HG03457 (cell line): Measurements from ENCODE around the gene MIPEP.

Experiments
- ATAC-seq: cut with Tn5 transposase; IDR thresholded peaks from one replicate; pipeline ENCODE4 v1.9.1; 2021; ENCODE audit warnings: moderate number of reproducible peaks; ENCODE audit not compliant: unreplicated experiment

The MIPEP gene

DNA sequence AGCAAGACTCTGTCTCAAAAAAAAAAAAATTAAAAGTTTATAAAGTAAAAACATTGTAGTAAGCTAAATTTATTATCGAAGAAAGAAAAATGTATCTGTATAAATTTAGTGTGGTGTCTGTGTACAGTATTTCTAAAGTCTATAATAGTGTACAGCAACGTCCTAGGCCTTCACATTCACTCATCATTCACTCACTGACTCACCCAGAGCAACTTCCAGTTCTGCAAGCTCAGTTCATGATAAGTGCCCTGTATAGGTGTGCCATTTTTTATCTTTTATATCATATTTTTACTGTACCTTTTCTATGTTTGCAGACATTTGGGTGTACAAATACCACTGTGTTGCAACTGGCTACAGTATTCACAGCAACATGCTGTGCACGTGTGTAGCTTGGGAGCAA, 200.9 kb downstream of the MIPEP start:
- ATAC-seq: no peak

DNA sequence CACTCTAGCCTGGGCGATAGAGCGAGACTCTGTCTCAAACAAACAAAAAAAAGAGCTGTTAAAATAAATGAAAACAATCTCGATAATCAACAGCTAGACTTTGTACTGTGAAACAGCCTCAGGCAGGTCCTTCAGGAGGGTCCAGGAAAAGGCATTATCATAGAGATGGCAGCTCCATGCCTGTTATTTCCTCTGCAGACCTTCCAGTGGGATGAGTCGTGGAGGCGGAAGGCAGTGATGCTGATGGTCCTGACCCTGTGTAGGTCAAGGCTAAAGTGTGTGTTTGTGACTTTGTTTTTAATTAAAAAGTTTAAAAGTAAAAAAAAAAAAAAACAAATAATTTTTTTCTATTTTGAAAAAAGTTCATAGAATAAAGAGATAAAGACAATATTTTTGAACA, 201.6 kb downstream of the MIPEP start:
- no peak for ATAC-seq

DNA sequence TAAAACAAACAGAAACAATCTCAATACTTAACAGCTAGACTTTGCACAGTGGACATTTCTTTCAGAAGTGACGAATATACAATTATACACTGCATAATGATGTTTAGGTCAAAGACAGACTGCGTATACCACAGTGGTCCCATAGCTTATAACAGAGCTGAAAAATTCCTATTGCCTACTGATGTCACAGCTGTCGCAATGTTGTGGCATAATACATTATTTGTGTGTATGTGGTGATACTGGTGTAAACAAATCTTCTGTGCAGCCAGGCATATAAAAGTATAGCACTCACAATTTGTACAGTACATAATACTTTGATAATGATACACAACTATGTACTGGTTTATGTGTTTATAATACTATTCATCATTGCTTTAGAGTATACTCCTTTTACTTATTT, 202.3 kb downstream of the MIPEP start:
- no peak for ATAC-seq

DNA sequence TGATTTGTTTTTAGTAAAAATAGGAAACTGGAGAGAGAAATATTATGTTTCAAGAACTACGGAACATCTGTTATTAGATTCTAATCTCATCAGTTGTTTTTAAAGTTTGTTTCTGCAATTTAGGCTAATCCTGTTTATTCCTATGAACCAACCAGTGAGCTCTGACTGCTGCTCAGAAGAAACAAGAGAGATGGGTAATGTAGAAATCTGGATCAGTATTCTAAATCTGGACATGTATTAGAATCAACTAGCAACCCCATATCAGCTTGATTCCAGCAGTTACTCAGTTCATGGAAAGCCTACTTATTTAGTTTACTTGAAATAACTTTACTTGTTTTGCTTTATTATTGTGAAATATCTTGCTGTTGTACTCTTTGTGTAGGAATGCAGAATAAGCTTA, 203.8 kb downstream of the MIPEP start:
- ATAC-seq: no peak

DNA sequence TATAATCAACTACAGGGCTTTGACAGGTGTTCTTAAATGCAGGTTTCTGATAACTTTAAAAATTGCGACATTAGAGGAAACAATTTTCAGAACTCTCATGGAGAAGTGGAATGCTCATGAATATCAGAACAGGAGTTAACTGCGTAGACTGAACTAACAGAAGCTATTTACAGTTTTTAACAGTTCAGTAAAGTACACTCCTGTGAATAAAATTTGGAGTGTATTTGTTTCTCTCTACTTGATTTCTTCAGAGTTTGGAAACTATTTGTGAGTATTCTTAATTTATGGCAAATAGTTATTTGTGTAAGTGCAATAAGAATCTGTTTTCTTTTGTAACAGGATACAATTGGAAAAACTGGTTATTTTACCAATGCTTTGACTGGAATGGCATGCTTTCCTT, 204.6 kb downstream of the MIPEP start:
- no peak for ATAC-seq

DNA sequence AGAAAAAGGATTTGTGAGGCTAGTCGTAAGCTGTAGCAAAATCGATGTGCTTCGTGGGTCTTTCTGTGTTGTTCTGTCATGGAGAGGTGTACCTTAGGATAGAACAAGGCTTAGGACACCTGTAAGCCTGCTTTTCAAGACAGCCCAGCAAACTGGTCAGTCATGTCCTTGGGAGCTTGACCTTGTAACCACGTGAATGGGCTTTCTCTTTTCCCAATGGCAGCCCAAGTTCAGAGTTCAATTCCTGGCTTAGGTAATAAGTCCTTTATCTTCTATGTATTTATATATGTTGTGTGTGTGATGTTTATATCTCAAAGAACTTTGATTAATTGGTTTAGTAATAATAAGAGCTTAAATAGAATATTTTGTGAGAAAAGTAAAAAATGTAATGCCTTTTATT, 206.1 kb downstream of the MIPEP start:
- ATAC-seq: no peak

DNA sequence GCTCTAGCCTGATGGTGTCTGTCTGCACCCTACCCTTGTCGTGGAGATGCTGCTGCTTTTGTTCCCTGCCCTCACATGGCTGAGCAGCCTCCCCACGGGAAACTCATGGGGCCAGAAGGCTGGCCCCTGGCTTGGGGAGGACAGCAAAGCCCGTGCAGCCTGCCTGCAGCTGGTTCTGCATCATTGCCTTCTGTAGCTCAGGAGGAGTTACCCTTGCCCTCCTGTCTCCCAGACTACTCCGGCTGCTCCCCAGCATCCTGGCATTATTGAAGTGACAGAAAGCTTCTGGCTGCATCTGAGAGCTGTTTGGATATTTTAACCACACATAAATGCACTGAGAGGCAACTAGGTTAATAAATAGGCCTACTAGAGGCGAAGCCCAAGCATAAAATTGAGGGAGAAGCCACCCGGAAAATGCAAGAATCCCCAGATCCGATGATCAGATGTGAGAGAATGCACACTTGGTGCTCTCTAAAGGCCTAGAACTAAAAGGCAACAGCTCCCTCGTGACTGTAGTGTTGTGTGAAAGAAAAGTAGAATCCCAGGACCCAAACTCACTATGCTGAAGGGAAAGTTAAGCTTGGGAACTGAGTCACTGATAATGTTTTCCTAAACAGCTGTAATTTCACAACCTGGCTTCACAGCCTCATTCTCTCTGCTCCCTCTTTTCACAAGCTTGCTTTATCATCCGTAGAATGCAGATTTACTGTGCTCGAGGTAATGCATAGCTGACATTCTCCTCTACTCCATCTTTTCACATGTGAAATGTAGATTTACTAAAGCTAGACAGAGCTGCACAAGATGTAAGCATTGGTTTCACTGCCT, 208.1 kb downstream of the MIPEP start:
- ATAC-seq: no peak
